Colonic mucosa (tissue), 4 donors: ENCODE measurements around the gene CARD19. TPM values are rescaled to one million over a fixed set of nuclear protein-coding genes. Genes with fewer than 3 reads are reported as not detected.
A peak's percentile ranks its signal among the peaks of the same experiment; 100 is the strongest.

Experiments used
- DNase-seq: peaks from one replicate; pipeline ENCODE4 v3.0.0-alpha.2; 2020
- H3K27ac ChIP-seq: fragments of 200-600 bp; one replicate; pipeline ENCODE4 v1.8.0; 2021
- H3K27me3 ChIP-seq: fragments of 200-600 bp; one replicate; pipeline ENCODE4 v1.8.0; 2021
- H3K36me3 ChIP-seq: fragments of 200-600 bp; one replicate; pipeline ENCODE4 v1.8.0; 2021
- H3K4me1 ChIP-seq: fragments of 200-600 bp; one replicate; pipeline ENCODE4 v1.8.0; 2021; ENCODE audit warnings: mild to moderate bottlenecking
- H3K4me3 ChIP-seq: fragments of 200-600 bp; one replicate; pipeline ENCODE4 v1.8.0; 2021
- H3K9ac ChIP-seq, 2 donors: one replicate each; pipeline ENCODE4 v1.7.0; 2013; ENCODE audit warnings: control low read depth in 2 of 2, low read depth in 2 of 2, low read length in 2 of 2
- H3K9me3 ChIP-seq: fragments of 200-600 bp; one replicate; pipeline ENCODE4 v1.8.0; 2021
- CTCF ChIP-seq: fragments of 200-600 bp; IDR thresholded peaks from one replicate; pipeline ENCODE4 v1.8.0; 2022; ENCODE audit warnings: antibody characterized with exemption, mild to moderate bottlenecking
- intact Hi-C: fragments of 100-400 bp; cut with DNase I; formaldehyde crosslinking; loops from one replicate; pipeline ENCODE4 v1.14.1; 2022
- total RNA-seq, 2 donors: library from RNA; stranded (reverse); fragmentation: NEBNext Ultra II Directional in 1 of 2; extraction: Animal tissue kit (Norgen Biotek cat#: 25700) in 1 of 2; gene quantifications; one replicate each; pipeline ENCODE4 v1.2.1, GENCODE V29; 2021
- donor health status: healthy.
- donor health status: DM: no; HTN: no; CAD: no.
- donor health status: DM: no; HTN: no; CAD: no.

CARD19 gene
- total RNA-seq, 2 donors from 2014 or later: 48.6 to 56.3 TPM

GRCh38 chr9:93061791-93062763 lies 33.9 kb upstream of the CARD19 start:
- peak overlapping the region; percentile 16 to 34 for H3K9ac ChIP-seq
- no peaks in the 10 kb centered on the region for H3K9me3 ChIP-seq
- peaks cover 6% of the 10 kb centered on the region for H3K4me1 ChIP-seq
- DNase-seq: peak; percentile 44
- H3K27ac ChIP-seq: no peak overlapping the region
- no peaks in the 10 kb centered on the region for H3K27me3 ChIP-seq
- TF ChIP-seq CTCF: no peak
- no peak overlapping the region for H3K4me3 ChIP-seq
- intact Hi-C loops: no loop called here
- no peaks in the 10 kb centered on the region for H3K36me3 ChIP-seq

GRCh38 chr9:93064392-93065134 lies 31.5 kb upstream of the CARD19 start:
- Histone ChIP-seq H3K27me3 (no peaks in the 10 kb centered on the region), H3K9ac (no peak overlapping the region), H3K4me1 (peaks cover 6% of the 10 kb centered on the region), H3K9me3 (no peaks in the 10 kb centered on the region), H3K27ac (peak overlapping the region; percentile 41), H3K36me3 (no peaks in the 10 kb centered on the region), H3K4me3 (no peak overlapping the region)
- intact Hi-C loops: no loop called here
- TF ChIP-seq CTCF: no peak
- DNase-seq: peak; percentile 45

- intact Hi-C loops: no loop called here
- no peak for DNase-seq
Observed at GRCh38 chr9:93065135-93065720, 30.8 kb upstream of the CARD19 start.

GRCh38 chr9:93066978-93067603 lies 28.9 kb upstream of the CARD19 start:
- Histone ChIP-seq H3K4me3 (no peak overlapping the region), H3K27ac (no peak overlapping the region), H3K4me1 (peaks cover 2% of the 10 kb centered on the region), H3K9ac (no peak overlapping the region), H3K36me3 (no peaks in the 10 kb centered on the region), H3K9me3 (no peaks in the 10 kb centered on the region), H3K27me3 (no peaks in the 10 kb centered on the region)
- intact Hi-C loops: no loop called here
- no peak for DNase-seq
- TF ChIP-seq CTCF: no peak

More at GRCh38 chr9:93065135-93065720, 30.8 kb upstream of the CARD19 start:
- H3K4me3 ChIP-seq: no peak overlapping the region
- no peaks in the 10 kb centered on the region for H3K36me3 ChIP-seq
- no peaks in the 10 kb centered on the region for H3K9me3 ChIP-seq
- peak overlapping the region; percentile 41 for H3K27ac ChIP-seq
- peaks cover 6% of the 10 kb centered on the region for H3K4me1 ChIP-seq
- H3K9ac ChIP-seq: no peak overlapping the region
- no peak for TF ChIP-seq CTCF
- no peaks in the 10 kb centered on the region for H3K27me3 ChIP-seq

- Histone ChIP-seq H3K4me3 (no peak overlapping the region), H3K36me3 (no peaks in the 10 kb centered on the region), H3K27me3 (no peaks in the 10 kb centered on the region), H3K27ac (no peak overlapping the region), H3K9me3 (no peaks in the 10 kb centered on the region), H3K4me1 (no peaks in the 10 kb centered on the region), H3K9ac (no peak overlapping the region)
- intact Hi-C loops: no loop called here
- no peak for DNase-seq
- TF ChIP-seq CTCF: no peak
Observed at GRCh38 chr9:93068956-93069355, 27.1 kb upstream of the CARD19 start.
